NCI-H226 (cell line): ENCODE data around the gene RASGEF1C.
"Not testable (repeated sequence)": the region's sequence is repeated elsewhere in the genome, so short reads cannot be mapped to it uniquely, and the experiment has no call there.

Experiments
- DNase-seq: peaks from one replicate; pipeline ENCODE4 v3.0.0-alpha.2; 2015

The RASGEF1C gene

GRCh38 chr5:180135128-180135955, 73.7 kb downstream of the RASGEF1C start:
- peak; percentile 86 for DNase-seq

GRCh38 chr5:180133971-180134508, 75.0 kb downstream of the RASGEF1C start:
- DNase-seq, result no peak

- no peak for DNase-seq
Measured at GRCh38 chr5:180133551-180133950, 75.5 kb downstream of the RASGEF1C start.

GRCh38 chr5:180133060-180133459, 76.0 kb downstream of the RASGEF1C start:
- DNase-seq, result no peak

DNA sequence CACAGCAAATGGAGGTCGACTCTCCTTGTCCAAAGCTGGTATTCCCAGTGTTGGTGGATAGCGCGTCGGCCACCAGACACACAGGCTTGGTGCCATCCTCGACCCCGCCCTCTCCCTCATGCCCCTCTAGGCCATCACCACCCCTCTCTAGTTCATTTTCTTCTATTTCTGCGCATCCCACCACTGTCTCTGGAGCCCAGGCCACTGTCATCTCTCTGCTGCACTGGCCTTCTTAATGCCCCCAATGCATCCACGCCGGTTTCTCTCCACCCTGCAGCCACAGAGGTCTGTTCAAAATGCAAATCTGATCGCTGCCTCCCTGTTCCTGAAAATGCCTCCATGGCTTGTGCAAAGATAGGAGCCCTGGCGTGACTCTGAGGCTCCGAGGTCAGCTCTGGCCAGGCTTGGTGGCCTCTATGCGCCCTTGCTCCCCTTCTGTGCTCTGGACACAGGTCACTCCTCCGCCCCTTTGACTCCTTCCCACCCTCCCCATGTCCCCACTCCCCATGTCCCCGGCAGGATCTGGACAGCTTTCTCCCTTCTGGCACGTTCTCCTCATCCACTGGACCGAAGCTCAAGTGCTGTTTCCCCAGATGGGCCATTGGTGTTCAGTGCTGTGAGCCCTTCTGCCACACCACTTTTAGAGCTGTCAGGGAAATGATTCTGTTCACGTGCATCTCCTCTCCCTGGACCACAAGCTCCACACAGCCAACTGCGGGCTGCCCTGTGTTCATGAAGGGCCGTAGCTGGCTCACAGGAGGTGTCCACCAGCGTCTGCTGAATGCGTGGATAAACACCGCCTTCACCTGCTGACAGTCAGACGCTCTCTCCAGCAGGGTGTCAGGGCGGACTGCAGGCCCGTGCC, 77.9 kb downstream of the RASGEF1C start:
- no peak for DNase-seq

- no peak for DNase-seq
Measured at GRCh38 chr5:180130291-180130869, 78.6 kb downstream of the RASGEF1C start.

DNA sequence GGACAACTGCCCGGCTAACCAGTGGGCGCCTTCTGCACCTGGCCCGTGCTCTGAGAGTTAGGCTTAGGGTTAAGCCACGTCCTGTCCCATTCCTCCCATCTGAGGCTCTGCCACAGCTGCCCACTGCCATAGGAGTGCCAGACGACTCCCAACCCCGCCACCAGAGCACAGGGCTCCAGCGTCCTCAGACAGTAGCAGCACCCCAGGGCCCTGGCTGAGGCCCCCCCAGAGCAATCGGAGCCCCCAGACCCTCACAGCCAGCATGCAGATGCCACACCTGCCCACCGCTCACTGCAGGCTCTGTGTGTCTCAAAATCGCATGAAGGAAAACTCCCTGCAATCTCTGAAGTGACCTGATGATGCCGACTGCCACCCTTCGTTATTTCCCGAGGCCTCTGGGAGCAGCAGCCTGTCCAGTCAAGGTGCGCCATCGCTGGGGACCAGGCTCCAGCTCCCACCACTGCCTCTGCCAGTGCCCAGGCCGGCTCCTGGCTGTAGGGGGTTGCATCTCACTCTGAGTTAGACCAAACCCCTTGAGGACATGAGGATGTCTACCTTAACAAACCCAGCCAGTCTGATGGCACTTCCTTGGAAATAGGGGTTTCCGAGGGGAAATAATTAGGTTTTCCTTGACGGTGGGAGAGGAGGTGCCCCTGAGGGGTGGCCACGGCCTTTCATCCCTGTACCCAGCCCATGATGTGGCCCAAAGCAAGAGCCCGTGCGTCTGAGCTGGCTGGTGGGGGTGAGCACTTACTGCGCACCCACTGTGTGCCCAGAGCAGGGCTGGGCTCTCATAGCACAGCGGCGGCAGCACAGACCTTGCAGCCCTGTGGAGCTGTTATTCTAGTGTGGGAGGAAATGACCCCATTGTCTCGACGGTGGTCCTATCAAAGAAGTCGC, 79.5 kb downstream of the RASGEF1C start:
- no peak for DNase-seq

- no peak for DNase-seq
Measured at GRCh38 chr5:180128671-180129261, 80.2 kb downstream of the RASGEF1C start.

DNA sequence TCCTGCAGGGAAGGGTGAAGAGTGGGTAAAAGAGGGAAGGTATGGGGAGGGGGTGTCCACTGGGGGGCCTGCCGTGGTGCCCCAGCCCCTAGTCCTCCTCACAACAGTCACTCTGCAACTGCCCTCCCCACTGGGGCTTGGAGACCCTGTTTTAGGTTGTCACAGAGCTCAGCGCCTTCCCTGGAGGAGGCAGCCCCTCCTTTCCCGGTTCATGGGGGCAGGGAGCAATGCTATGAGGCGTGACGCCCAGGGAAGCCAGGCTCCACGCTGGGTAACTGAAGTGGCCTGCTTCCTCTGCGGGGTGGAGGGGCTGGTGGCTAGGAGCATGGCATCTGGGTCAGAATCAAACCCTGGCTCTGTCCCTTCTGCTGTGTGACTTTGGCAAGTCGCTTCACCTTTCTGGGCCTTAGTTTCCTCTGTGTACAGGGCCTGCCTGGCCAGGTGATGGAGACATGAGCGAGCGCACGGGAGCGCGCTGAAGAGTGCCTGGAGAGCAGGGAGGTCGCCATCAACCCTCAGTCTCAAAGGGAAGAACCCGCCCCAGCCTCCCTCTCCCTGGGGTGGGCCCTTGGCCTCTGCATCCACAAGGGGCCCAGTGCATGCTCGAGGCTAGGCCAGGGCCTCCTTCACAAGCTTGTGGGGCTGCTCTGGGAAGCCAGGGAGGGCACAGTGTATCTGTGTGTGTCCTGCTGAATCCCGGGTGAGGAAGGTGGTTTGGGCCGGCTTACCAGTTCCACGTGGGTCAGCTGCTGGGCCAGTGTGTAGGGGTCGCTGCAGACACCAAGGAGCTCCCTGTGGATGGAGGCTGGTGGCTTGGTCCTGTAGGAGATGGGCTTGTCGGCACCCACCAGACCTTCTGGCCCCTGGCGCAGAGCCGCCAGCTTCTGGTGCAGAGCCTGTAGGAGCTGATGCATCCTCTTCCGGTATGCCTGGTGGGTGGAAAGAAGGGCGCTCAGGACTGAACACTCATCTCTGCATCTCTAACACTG, 81.0 kb downstream of the RASGEF1C start:
- DNase-seq, result no peak

DNA sequence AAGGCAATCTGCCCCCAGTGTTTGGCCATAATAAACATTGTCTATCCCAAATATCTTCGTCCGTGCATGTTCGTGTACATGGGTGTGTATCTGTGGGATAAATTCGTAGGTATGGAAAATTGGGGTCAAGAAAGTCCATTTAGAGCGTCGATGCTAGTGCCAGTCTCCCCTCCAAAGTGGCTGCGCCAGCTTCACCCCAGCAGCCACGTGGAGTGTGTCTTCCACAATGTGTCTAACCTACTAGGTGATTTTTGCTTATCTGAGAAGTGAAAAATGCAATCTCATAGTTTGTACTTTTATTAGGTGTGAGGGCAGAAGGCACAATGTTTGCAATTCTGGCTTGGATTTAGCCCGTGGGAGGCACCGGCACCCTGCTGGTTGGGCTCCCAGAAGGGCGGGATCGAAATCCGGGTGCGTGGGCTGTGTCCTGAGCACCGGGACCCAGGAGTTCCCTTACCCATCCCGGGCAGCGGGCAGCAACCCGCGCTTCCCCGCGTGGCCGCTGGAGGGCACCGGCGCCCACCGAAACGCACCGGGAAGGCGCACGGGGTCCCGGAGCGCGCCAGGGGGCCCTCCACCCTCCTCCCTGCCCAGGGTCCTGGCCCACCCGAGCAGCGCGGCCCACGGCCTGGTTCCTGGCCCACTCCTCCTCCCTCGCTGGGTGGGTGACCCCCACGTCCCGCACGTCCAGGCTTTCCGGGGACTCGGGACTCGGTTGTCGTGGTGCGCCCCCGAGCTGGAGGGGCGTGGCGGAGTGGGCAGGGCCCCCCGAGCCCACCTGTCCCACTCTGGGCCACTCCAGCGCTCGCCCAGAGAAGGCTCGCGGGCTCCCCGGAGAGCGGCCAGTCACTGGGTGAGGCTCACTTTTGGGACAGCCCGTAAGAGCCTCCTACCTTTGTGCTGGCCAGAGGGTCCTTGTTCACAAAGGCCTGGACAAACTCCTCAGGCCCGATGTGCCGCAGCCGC, 82.0 kb downstream of the RASGEF1C start:
- DNase-seq, result peak; percentile 17

DNA sequence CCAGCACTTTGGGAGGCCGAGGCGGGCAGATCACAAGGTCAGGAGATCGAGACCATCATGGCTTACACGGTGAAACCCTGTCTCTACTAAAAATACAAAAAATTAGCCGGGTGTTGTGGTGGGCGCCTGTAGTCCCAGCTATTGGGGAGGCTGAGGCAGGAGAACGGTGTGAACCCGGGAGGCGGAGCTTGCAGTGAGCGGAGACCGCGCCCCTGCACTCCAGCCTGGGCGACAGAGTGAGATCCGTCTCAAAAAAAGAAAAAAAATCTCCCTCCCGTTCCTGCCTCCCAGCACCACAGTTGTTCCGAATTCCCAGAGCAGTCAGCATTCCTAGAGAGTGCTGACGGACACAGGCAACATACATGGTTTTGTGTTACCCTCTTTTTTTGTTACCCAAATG, 82.9 kb downstream of the RASGEF1C start:
- not testable (repeated sequence) for DNase-seq

DNA sequence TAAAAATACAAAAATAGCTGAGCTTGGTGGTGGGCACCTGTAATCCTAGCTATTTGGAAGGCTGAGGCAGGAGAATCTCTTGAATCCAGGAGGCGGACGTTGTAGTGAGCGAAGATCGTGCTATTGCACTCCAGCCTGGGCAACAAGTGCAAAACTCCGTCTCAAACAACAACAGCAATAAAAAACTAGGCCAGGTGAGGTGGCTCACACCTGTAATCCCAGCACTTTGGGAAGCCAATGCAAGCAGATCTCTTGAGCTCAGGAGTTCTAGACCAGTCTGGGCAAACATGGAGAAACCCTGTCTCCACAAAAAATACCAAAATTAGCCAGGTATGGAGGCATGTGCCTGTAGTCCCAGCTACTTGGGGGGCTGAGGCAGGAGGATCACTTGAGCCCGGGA, 84.3 kb downstream of the RASGEF1C start:
- not testable (repeated sequence) for DNase-seq

GRCh38 chr5:180122875-180123274, 86.1 kb downstream of the RASGEF1C start:
- DNase-seq, result no peak

GRCh38 chr5:180121826-180122413, 87.1 kb downstream of the RASGEF1C start:
- no peak for DNase-seq

- no peak for DNase-seq
Measured at GRCh38 chr5:180120237-180121101, 88.5 kb downstream of the RASGEF1C start.

DNA sequence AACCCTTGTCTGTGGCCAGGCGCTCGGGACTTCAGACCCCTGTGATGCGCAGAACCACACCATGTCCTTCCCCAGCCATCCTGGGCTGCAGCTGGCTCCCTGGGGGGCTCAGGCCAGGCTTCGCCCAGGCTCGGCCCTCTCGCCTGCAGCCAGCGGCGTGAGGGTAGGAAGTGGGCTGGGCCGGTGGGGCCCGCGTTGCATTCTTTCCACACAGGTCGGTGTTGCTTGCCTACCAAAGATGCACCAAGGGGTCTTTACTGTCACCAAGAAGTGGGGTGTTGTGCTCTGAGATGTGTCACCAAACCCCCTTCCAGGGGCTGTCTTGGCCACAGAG, 89.1 kb downstream of the RASGEF1C start:
- DNase-seq, result no peak

DNA sequence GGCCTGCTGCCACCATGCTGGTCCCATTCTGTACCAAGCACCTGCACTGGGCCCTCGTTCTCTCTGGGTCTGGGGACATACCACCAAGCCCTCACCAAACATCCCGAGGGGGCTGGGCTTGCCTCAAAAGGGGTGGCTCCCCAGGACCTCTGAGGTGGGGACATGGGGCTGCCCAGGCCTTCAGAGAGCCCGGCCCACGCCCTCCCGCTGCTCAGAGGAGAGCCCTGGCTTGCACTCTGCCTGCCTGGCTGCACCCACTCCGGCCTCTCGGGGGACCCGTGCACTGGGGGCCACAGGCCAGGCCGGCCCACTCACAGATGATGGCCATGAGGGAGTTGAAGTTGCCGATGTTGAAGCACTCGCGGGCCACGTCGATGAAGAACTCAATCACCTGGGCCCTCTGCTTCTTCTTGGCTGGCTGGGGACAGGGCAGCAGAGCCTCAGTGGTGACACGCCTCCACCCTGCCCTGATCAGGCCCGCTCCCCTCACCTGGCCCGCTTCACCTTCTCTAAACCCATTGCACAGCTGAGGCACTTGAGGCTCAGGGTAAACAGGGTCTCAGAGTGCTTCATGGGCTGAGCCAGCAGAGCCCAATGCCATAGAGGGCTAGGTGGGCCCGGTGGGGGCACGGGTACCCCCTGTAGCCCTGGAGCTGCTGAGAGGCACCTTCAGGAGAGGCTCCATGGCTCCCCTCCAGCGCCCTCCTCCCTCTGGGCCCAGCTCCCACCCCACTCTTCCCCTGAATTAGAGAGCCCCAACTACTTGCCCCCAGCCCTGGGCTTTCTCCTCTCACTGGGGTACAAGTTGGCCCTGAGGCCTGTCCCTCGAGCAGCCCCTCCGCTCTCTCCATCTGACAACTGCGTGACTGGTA, 89.7 kb downstream of the RASGEF1C start:
- DNase-seq, result no peak
